T1000 (cell line): ENCODE data around the gene VMAC.

ENCODE experiments used
- DNase-seq: peaks from one replicate; lab custom pipeline; 2025; ENCODE audit warnings: mixed read lengths; lab: John Stamatoyannopoulos, UW

VMAC gene

GRCh38 chr19:5953030-5953589, 48.4 kb downstream of the VMAC start:
- DNase-seq = no peak

DNA sequence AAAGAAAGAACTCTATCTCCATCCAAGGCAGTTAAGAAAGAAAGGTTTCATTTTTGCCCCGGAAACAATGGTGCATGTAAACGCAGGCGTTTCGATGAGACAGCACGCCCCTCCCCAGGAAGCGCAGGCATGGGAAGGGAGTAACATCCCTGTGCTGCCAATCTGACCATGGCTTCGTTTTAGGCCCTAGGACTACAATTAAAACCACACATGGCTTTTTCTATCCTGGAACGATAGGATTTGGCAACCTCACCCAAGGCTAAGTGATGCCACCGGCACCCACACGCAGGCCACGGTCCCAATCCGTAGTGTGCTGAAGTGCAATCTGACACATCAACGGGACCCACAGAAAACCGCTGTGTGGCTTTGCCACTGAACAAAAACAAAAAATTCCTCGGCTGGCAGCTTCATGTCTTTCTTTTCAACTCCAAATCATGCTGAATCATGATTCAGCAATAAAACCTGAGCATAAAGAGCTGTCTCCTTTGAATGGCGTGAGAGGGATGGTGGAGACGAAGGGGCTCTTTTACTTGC, 49.1 kb downstream of the VMAC start:
- no peak for DNase-seq

- DNase-seq = no peak
Observed at GRCh38 chr19:5954293-5954692, 49.6 kb downstream of the VMAC start.

DNA sequence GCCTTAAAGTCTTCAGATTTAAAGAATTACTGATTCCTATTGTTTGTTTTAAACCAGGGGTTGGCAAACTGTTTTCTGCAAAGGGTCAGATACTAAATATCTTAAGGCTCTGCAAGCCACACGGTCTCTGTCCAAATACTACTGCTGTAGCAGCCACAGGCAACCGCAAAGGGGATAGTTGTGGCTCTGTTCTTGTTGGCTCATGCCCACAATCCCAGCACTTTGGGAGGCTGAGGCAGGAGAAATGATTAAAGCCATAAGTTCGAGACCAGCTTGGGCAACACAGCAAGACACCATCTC, 50.9 kb downstream of the VMAC start:
- no peak for DNase-seq

GRCh38 chr19:5956323-5956722, 51.7 kb downstream of the VMAC start:
- DNase-seq = no peak

GRCh38 chr19:5956728-5957127, 52.1 kb downstream of the VMAC start:
- DNase-seq = no peak

- DNase-seq = no peak
Observed at GRCh38 chr19:5957170-5957569, 52.5 kb downstream of the VMAC start.

- no peak for DNase-seq
Observed at GRCh38 chr19:5958074-5958850, 53.6 kb downstream of the VMAC start.

- no peak for DNase-seq
Observed at GRCh38 chr19:5958851-5959122, 54.1 kb downstream of the VMAC start.

DNA sequence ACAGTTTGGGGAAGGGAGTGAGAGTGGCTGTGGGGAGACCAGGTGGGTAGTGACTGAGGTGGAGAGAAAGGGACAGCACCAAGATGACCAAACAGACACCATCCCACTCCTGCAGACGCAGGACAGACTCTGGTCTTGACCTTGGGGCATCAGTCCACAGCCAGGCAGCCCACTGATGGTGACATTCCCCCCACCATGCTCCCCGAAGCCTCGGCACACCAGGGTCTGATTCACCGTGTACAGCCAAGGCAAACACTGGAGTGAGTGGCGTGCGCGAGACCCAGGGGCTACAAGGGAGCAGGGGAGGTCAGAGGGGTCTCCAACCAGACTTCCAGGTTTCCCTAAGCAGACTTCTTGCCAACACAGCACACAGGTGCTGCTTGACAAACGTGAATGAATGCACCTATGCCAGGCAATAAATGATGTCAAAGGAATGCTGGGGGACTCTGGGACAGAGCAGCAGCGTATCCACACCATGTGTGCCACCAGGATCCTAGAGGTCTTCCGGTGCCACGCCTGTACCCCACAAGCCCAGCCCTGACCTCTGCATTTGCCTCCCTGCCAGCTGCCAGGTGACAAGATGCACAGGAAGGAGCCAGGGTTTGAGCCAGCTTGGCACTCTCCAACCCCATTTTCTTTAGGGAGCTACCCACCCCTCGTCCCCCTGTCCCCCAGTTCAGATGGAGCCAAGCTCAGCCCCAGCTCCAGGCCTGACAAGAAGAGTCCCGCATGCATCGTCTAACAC, 54.8 kb downstream of the VMAC start:
- no peak for DNase-seq
